SK-N-SH treated with all-trans-retinoic acid at 6 μM for 48 hours (cell line): ENCODE results near the gene PRSS53.

ENCODE experiments used
- ATAC-seq: fragments of 200-7000 bp; cut with Tn5 transposase; 3 replicates; pipeline ENCODE4 v1.9.1; 2020; ENCODE audit warnings: mild to moderate bottlenecking, moderate library complexity
- ARNTL ChIP-seq: fragments of 450-650 bp; formaldehyde crosslinking; IDR thresholded peaks from 2 replicates; pipeline ENCODE4 v1.5.0; 2020; ENCODE audit warnings: low read depth, mild to moderate bottlenecking, moderate library complexity, borderline replicate concordance
- BACH2 ChIP-seq: fragments of 250-450 bp; sonication (Bioruptor Pico); IDR thresholded peaks from 2 replicates; pipeline ENCODE4 v1.9.0; 2021; ENCODE audit warnings: mild to moderate bottlenecking, borderline replicate concordance
- CSDC2 ChIP-seq: fragments of 250-450 bp; sonication (Bioruptor Pico); IDR thresholded peaks from 2 replicates; pipeline ENCODE4 v1.5.0; 2020; ENCODE audit warnings: mild to moderate bottlenecking, moderate library complexity
- ESRRG ChIP-seq: fragments of 250-450 bp; sonication (Bioruptor Pico); IDR thresholded peaks from 2 replicates; pipeline ENCODE4 v1.6.1; 2021; ENCODE audit warnings: mild to moderate bottlenecking
- GLIS3 ChIP-seq: fragments of 250-450 bp; sonication (Bioruptor Pico); IDR thresholded peaks from 2 replicates; pipeline ENCODE4 v1.5.0; 2020; ENCODE audit warnings: mild to moderate bottlenecking, moderate library complexity
- ISL1 ChIP-seq: fragments of 250-450 bp; sonication (Bioruptor Pico); IDR thresholded peaks from 2 replicates; pipeline ENCODE4 v2.1.2; 2022; ENCODE audit warnings: mild to moderate bottlenecking, moderate library complexity
- OSR1 ChIP-seq: fragments of 250-450 bp; sonication (Bioruptor Pico); IDR thresholded peaks from 2 replicates; pipeline ENCODE4 v1.8.0; 2022; ENCODE audit warnings: moderate library complexity, mild to moderate bottlenecking, inconsistent platforms
- PPARA ChIP-seq: fragments of 250-450 bp; sonication (Bioruptor Pico); IDR thresholded peaks from 2 replicates; pipeline ENCODE4 v1.5.0; 2020; ENCODE audit warnings: mild to moderate bottlenecking, borderline replicate concordance
- RARB ChIP-seq: fragments of 250-450 bp; sonication (Bioruptor Pico); IDR thresholded peaks from 2 replicates; pipeline ENCODE4 v1.8.0; 2021; ENCODE audit warnings: mild to moderate bottlenecking, moderate library complexity
- SNAI2 ChIP-seq: fragments of 250-450 bp; sonication (Bioruptor Pico); IDR thresholded peaks from 2 replicates; pipeline ENCODE4 v1.5.0; 2020; ENCODE audit warnings: mild to moderate bottlenecking, moderate library complexity
- TCF4 ChIP-seq: fragments of 250-450 bp; sonication (Bioruptor Pico); IDR thresholded peaks from 2 replicates; pipeline ENCODE4 v1.8.0; 2021; ENCODE audit warnings: mild to moderate bottlenecking, moderate library complexity, borderline replicate concordance
- TOX ChIP-seq: fragments of 250-450 bp; sonication (Bioruptor Pico); IDR thresholded peaks from 2 replicates; pipeline ENCODE4 v1.8.0; 2021; ENCODE audit warnings: mild to moderate bottlenecking, moderate library complexity, borderline replicate concordance
- ZC3H10 ChIP-seq: fragments of 250-450 bp; sonication (Bioruptor Pico); IDR thresholded peaks from 2 replicates; pipeline ENCODE4 v1.5.1; 2021; ENCODE audit warnings: mild to moderate bottlenecking, moderate library complexity
- ZFP3 ChIP-seq: fragments of 250-450 bp; sonication (Bioruptor Pico); IDR thresholded peaks from 2 replicates; pipeline ENCODE4 v1.5.0; 2020; ENCODE audit warnings: mild to moderate bottlenecking, moderate library complexity
- ZFP30 ChIP-seq: fragments of 450-650 bp; formaldehyde crosslinking; IDR thresholded peaks from 2 replicates; pipeline ENCODE4 v1.5.0; 2022; ENCODE audit warnings: mild to moderate bottlenecking, moderate library complexity
- ZNF565 ChIP-seq: fragments of 450-650 bp; formaldehyde crosslinking; conservative IDR thresholded peaks from 2 replicates; pipeline ENCODE4 v1.5.0; 2020; ENCODE audit warnings: low read depth, mild to moderate bottlenecking, moderate library complexity
- ZNF70 ChIP-seq: fragments of 450-650 bp; formaldehyde crosslinking; IDR thresholded peaks from 2 replicates; pipeline ENCODE4 v1.5.0; 2020; ENCODE audit warnings: mild to moderate bottlenecking, moderate library complexity
- ZNF8 ChIP-seq: fragments of 450-650 bp; formaldehyde crosslinking; IDR thresholded peaks from 2 replicates; pipeline ENCODE4 v1.5.0; 2020; ENCODE audit warnings: mild to moderate bottlenecking, moderate library complexity
- TF ChIP-seq, protein P1 (sequence below): fragments of 250-450 bp; sonication (Bioruptor Pico); IDR thresholded peaks from 2 replicates; pipeline ENCODE4 v1.8.0; 2021; ENCODE audit warnings: low read depth, mild to moderate bottlenecking, moderate library complexity, borderline replicate concordance
- TF ChIP-seq, protein P2 (sequence below): fragments of 250-450 bp; sonication (Bioruptor Pico); IDR thresholded peaks from 2 replicates; pipeline ENCODE4 v1.5.1; 2021; ENCODE audit warnings: mild to moderate bottlenecking, moderate library complexity
- TF ChIP-seq, protein P3 (sequence below): fragments of 250-450 bp; sonication (Bioruptor Pico); IDR thresholded peaks from 2 replicates; pipeline ENCODE4 v1.8.0; 2020; ENCODE audit warnings: mild to moderate bottlenecking, moderate library complexity, borderline replicate concordance
- TF ChIP-seq, protein P4 (sequence below): fragments of 250-450 bp; sonication (Bioruptor Pico); IDR thresholded peaks from 2 replicates; pipeline ENCODE4 v1.5.1; 2020; ENCODE audit warnings: low read depth, mild to moderate bottlenecking, moderate library complexity
- TF ChIP-seq, protein P5 (sequence below): fragments of 250-450 bp; sonication (Bioruptor Pico); IDR thresholded peaks from 2 replicates; pipeline ENCODE4 v1.5.0; 2020; ENCODE audit warnings: mild to moderate bottlenecking, moderate library complexity

PRSS53 gene

DNA sequence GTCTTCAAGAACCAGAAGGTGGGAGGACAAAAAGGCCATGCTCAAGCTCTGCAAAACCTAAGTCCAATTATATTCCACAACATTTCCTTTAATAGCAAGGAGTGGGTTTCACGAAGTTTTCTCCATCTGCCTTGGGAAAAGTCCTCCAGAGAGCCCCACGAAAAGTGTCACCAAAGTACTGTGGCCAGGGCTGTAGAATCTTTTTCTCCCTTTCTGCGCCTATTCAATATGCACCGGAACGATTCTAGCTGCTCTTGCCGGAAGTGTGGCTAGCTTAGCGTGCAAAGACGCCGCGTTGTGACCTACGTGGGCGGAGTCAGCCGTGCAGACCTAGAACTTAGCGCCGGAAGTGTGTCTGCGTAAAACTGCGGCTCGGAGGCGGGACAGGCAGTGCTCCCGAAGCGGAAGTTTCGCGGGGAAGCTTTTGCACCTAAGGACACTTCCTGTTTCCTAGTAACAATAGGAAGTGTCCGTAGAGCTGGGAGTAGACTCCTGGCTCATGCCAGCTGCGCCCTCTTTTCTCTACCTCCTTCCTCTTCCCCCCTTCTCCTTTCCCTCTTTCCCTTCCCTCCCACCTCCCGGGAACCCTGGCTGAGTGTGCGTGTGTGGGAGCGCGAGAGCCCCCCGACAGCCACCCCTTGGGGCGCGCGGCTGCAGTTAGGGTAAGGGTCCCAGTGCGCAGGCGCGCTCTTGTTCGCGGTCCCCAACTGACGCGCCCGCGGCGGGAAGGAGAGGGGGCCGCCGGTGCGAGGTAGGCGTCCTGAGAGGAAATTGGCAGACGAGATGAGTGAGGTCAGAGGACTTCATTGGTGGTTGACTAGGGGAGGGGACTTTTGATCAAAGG, 14.6 kb downstream of the PRSS53 start, which contains the start of the genes ZNF646 and ZNF668 (continued):
- no peak for TF ChIP-seq BACH2 (CRISPR knock-in tag)

DNA sequence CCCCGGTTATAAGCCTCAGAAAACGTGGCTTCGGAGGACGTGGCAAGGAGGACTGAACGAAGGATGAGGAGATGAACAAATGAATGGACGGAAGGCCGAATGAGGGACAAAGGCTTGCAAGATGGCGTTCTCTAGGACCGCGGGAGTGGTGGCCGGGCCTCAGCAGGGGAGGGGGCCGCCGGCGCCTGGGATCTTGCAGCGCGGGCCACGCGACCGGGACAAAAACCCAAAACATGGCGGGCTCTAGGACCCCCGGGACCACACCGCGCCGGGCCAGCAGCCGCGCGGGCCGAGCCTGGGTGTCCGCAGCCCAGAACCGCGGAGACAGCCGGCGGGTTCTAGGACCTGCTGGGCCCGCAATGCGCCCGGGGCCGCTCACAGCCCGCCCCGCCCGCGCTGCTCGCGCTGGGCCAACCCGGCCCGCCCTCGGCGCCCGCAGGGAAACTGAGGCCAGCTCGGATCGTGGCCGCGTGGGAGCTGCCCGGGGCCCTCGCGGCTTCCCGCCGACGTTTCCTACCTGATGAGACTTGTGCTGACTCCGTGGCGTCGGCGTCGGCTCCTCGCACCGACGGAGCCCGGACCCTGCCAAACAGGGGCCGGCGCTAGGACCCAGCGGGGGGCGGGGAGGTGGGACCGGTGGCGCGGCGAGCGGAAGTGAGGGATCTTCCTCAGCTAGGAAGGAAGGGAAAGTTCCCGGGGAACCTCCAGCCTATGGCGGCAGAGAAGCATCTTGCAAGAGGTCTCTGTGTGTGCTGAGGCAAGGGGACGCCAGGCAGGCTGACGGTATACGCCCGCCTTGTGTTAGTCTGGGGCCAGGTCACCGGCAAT, 15.4 kb downstream of the PRSS53 start:
- TF ChIP-seq ARNTL (no peak), CSDC2 (CRISPR knock-in tag) (0 out of 2 replicates have a peak, but pooled peaks have one; percentile 35), ZFP3 (CRISPR knock-in tag) (peak; percentile 22; the same call in 1 of the 2 replicates), ZC3H10 (no peak), TOX (CRISPR knock-in tag) (no peak), TCF4 (CRISPR knock-in tag) (no peak), ESRRG (CRISPR knock-in tag) (no peak), SNAI2 (0 out of 2 replicates have a peak, but pooled peaks have one; percentile 8), RARB (CRISPR knock-in tag) (no peak), BACH2 (CRISPR knock-in tag) (no peak), ZNF8 (CRISPR knock-in tag) (no peak), ZNF565 (CRISPR knock-in tag) (no peak), OSR1 (CRISPR knock-in tag) (no peak), ZNF70 (CRISPR knock-in tag) (no peak), GLIS3 (peak; percentile 87; the same call in 1 of the 2 replicates), ISL1 (CRISPR knock-in tag) (no peak), ZFP30 (CRISPR knock-in tag) (no peak), PPARA (CRISPR knock-in tag) (no peak)
- TF ChIP-seq, protein P1, sequence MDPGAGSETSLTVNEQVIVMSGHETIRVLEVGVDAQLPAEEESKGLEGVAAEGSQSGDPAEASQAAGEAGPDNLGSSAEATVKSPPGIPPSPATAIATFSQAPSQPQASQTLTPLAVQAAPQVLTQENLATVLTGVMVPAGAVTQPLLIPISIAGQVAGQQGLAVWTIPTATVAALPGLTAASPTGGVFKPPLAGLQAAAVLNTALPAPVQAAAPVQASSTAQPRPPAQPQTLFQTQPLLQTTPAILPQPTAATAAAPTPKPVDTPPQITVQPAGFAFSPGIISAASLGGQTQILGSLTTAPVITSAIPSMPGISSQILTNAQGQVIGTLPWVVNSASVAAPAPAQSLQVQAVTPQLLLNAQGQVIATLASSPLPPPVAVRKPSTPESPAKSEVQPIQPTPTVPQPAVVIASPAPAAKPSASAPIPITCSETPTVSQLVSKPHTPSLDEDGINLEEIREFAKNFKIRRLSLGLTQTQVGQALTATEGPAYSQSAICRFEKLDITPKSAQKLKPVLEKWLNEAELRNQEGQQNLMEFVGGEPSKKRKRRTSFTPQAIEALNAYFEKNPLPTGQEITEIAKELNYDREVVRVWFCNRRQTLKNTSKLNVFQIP: 0 out of 2 replicates have a peak, but pooled peaks have one; percentile 20
- TF ChIP-seq, protein P2, sequence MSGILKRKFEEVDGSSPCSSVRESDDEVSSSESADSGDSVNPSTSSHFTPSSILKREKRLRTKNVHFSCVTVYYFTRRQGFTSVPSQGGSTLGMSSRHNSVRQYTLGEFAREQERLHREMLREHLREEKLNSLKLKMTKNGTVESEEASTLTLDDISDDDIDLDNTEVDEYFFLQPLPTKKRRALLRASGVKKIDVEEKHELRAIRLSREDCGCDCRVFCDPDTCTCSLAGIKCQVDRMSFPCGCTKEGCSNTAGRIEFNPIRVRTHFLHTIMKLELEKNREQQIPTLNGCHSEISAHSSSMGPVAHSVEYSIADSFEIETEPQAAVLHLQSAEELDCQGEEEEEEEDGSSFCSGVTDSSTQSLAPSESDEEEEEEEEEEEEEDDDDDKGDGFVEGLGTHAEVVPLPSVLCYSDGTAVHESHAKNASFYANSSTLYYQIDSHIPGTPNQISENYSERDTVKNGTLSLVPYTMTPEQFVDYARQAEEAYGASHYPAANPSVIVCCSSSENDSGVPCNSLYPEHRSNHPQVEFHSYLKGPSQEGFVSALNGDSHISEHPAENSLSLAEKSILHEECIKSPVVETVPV (CRISPR knock-in tag): no peak
- TF ChIP-seq, protein P3, sequence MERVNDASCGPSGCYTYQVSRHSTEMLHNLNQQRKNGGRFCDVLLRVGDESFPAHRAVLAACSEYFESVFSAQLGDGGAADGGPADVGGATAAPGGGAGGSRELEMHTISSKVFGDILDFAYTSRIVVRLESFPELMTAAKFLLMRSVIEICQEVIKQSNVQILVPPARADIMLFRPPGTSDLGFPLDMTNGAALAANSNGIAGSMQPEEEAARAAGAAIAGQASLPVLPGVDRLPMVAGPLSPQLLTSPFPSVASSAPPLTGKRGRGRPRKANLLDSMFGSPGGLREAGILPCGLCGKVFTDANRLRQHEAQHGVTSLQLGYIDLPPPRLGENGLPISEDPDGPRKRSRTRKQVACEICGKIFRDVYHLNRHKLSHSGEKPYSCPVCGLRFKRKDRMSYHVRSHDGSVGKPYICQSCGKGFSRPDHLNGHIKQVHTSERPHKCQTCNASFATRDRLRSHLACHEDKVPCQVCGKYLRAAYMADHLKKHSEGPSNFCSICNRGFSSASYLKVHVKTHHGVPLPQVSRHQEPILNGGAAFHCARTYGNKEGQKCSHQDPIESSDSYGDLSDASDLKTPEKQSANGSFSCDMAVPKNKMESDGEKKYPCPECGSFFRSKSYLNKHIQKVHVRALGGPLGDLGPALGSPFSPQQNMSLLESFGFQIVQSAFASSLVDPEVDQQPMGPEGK (CRISPR knock-in tag): no peak
- TF ChIP-seq, protein P4, sequence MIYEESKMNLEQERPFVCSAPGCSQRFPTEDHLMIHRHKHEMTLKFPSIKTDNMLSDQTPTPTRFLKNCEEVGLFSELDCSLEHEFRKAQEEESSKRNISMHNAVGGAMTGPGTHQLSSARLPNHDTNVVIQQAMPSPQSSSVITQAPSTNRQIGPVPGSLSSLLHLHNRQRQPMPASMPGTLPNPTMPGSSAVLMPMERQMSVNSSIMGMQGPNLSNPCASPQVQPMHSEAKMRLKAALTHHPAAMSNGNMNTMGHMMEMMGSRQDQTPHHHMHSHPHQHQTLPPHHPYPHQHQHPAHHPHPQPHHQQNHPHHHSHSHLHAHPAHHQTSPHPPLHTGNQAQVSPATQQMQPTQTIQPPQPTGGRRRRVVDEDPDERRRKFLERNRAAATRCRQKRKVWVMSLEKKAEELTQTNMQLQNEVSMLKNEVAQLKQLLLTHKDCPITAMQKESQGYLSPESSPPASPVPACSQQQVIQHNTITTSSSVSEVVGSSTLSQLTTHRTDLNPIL (CRISPR knock-in tag): no peak
- TF ChIP-seq, protein P5, sequence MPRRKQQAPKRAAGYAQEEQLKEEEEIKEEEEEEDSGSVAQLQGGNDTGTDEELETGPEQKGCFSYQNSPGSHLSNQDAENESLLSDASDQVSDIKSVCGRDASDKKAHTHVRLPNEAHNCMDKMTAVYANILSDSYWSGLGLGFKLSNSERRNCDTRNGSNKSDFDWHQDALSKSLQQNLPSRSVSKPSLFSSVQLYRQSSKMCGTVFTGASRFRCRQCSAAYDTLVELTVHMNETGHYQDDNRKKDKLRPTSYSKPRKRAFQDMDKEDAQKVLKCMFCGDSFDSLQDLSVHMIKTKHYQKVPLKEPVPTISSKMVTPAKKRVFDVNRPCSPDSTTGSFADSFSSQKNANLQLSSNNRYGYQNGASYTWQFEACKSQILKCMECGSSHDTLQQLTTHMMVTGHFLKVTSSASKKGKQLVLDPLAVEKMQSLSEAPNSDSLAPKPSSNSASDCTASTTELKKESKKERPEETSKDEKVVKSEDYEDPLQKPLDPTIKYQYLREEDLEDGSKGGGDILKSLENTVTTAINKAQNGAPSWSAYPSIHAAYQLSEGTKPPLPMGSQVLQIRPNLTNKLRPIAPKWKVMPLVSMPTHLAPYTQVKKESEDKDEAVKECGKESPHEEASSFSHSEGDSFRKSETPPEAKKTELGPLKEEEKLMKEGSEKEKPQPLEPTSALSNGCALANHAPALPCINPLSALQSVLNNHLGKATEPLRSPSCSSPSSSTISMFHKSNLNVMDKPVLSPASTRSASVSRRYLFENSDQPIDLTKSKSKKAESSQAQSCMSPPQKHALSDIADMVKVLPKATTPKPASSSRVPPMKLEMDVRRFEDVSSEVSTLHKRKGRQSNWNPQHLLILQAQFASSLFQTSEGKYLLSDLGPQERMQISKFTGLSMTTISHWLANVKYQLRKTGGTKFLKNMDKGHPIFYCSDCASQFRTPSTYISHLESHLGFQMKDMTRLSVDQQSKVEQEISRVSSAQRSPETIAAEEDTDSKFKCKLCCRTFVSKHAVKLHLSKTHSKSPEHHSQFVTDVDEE (CRISPR knock-in tag): no peak
- peak; percentile 82 for ATAC-seq
